ENCODE results near the gene AFAP1.

AFAP1 gene

GRCh38 chr4:7838136-7838782 is 101.4 kb downstream of the AFAP1 start:
- no peak for FAIRE-seq

DNA sequence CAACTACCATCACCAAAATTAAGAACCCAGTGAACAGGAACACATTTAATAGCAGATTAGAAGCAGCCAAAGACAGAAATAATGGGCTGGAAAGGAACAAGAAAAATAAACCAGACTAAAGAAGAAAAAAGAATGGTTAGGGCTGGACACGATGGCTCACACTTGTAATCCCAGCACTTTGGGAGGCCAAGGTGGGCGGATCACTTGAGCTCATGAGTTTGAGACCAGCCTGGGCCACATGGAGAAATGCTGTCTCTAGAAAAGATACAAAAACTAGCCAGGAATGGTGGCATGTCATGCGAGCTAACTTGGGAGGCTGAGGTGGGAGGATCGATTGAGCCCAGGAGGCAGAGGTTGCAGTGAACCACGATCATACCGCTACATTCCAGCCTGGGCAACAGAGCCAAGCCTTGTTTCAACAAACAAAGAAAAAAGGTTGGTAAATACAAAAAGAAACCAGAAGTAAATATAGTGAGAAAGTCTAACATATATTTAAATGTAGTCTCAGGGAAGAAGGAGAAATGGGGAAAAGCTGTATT is 102.0 kb downstream of the AFAP1 start:
- FAIRE-seq: no peak

- no peak for FAIRE-seq
These were observed 107.6 kb downstream of the AFAP1 start for GRCh38 chr4:7831858-7832730.

DNA sequence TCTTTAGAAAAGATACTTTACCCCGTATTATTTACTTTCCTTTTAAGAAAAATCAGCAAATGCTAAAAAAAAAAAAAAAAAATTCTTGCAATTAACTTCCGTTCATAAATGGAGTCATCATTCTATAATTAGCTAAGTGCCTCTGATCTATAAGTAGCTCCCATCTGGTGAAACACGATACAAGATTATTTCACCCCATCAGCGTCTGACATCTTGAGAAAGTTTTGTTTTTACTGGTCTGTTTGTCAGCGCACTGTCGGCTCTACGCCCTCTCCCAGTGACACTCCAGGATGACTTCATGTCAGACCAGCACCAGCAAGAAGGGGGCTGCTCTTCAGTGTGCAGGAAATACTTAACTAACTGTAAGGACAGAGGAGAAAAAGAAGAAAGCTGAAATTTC is 108.3 kb downstream of the AFAP1 start:
- FAIRE-seq: no peak

GRCh38 chr4:7830747-7831146 is 108.9 kb downstream of the AFAP1 start:
- no peak for FAIRE-seq

GRCh38 chr4:7829652-7830580 is 109.7 kb downstream of the AFAP1 start:
- no peak for FAIRE-seq

DNA sequence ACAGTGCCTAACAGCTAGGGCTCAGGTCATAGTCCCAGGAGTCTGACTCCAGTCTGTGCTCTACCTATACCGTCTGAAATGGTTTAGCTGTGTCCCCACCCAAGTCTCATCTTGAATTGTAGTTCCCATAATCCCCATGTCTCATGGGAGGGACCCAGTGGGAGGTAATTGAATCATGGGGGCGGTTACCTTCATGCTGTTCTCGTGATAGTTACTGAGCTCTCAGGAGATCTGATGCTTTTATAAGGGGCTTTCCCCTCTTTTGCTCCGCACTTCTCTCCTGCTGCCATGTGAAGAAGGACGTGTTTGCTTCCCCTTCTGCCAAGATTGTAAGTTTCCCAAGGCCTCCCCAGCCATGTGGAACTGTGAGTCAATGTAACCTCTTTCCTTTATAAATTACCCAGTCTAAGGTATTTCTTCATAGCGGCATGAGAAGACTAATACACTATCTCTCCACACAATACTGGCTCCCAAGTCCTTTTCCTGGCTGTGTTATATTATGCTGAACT is 110.8 kb downstream of the AFAP1 start:
- no peak for FAIRE-seq

DNA sequence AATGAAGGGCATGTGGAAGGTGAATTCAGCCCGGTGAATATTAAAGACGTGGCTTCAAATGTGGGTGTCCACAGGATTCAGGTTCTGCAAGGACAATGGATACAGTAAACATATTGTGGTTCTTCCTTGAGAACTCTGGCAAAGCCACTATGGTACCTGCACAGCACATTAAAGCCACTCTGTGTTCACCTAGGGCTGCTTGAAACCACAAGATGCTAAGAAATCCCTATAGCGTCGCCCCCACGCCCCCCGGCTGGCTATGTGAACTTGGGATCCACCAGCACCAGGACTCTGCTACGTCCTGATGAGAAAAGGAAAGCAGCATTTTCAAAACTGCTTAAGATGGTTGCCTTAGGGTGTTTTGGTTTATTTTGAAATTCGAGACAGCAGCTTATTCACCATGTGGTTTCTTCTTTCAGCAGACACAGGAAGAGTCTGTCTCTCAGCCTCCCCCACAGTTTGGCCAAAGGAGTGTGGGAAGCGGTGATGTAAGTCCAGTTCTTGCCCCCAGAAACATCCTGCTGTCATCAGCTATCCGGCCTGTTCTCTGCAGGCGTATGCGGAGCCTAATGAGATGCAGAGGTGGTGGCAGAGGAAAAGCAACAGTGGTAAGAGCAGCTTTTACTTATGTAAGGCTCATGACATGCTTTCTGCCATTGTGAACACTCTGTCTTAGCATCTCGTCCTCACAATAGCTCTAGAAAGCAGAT is 111.5 kb downstream of the AFAP1 start:
- no peak for FAIRE-seq

- no peak for FAIRE-seq
These were observed 112.1 kb downstream of the AFAP1 start for GRCh38 chr4:7827566-7827965.

DNA sequence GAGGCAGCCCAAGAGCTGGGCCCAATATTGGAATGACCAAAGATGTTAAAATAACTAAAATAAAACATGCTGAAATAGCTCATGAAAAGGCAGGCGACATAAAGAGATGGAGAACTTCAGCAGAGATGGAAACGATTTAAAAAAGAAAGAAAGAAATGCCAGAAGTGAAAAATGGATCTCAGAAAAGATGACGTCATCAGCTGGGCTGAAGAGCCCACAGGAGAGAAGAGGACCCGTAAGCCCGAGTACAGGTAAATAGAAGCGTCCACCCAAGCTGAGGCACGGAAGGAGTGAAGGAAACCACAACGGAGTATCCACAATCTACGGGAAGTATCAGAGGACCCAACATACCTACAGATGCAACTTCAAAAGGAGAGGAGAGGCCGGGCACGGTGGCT is 112.8 kb downstream of the AFAP1 start:
- no peak for FAIRE-seq

DNA sequence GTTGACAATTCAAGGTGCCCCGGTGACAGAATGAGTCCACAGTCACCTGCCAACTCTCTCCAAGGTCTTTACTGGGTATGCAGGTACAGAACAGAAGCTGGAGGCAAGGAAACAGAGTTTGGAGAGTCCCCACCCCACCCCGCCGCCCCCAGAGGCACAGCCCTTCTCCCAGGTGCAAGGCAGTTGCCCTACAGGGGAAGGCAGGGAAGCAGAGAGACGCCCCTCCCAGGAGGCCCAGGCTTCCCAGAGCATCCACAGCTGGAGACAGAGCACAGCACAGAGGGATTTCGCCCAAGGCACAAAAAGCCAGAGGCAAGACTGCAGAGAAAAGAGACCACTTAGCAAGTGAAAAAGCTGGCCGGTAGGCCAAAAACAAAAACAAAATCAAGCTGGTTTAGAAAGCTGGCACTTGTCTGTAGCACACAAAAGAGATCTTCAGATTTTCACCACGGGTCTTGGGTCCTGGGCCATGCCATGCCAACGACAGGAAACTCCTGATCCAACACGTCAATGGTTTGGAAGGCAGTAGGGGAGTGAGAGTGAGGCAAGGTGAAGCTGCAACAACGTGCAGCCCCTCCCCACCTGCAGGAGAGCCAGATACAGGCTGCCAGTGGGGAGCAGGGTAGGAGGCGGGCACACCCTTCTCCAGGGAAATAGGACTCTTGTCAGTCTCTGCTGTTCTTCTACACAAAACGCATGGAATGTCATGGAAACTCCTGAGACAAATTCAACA is 113.3 kb downstream of the AFAP1 start:
- FAIRE-seq: no peak

GRCh38 chr4:7824218-7824617 is 115.4 kb downstream of the AFAP1 start:
- no peak for FAIRE-seq

GRCh38 chr4:7823416-7823824 is 116.2 kb downstream of the AFAP1 start:
- no peak for FAIRE-seq

GRCh38 chr4:7822877-7823276 is 116.8 kb downstream of the AFAP1 start:
- no peak for FAIRE-seq

- no peak for FAIRE-seq
These were observed 117.5 kb downstream of the AFAP1 start for GRCh38 chr4:7822137-7822505.

DNA sequence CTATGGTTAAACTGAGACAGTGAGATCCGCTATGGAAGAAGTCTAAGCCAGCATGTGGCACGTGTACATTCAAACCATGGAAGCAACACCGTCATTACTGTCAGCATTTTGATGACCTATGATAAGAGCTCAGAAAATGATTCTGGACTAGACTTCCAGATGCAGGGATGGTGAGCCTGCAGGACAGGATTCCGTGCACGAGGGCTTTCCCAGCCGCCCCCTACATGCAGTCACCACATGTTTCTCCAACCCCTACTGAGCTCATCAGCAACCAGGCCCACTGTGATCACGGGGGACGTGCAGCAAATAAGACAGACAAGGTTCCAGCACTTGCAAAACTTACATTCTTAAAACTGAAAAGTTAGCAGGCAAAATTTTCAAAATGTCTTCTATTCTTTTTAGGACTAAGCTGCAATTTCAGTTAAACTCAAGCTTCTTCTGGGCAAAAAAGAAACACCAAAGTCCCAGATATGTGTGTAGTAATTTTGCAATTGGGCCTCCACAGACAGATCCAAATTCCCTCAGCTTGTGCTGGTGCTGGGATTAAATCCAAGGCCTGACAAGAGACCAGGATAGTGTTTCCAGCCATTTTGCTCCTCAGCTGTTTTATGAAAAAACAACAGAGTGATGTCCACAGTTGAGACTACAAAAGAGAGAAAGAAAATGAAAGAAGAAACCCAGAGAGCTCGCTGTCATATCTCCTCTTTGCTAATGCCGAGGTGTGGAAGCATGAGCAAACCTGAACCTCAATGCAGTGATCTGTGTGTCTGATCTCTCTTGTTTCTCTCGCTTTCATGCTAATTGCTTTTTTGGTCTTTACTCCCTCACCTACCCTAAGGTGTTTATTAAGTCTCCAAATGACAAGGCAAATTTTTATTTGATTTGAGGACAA is 118.2 kb downstream of the AFAP1 start:
- FAIRE-seq: no peak

GRCh38 chr4:7820031-7820818 is 119.4 kb downstream of the AFAP1 start:
- no peak for FAIRE-seq

- FAIRE-seq: no peak
These were observed 120.2 kb downstream of the AFAP1 start for GRCh38 chr4:7819446-7819845.

DNA sequence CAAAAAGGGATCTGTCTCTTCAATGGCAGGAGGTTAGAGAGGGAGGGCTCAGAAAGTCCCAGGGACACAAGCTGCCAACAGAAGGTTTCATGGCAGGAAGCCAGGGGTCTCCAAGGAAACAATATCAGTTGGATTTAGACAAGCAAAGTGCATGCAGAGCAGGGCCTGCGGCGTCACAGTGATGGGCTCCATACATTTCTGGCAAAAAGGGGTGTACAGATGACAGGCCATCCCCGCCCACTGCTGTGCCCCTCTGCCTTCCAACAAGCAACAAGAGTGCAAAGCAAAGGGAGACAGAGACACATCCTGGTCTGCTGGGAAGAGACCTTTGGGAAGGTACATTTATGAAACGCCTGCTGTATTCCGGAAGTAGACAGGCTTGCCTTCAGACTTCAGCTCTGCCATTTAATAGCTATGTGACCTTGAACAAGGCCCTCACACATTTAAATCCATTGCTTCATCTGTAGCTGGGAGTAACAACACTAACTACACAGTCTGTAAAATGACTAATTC is 121.2 kb downstream of the AFAP1 start:
- FAIRE-seq: no peak
